H1 (cell line): ENCODE measurements around the gene KRT9. TPM values are rescaled to one million over a fixed set of nuclear protein-coding genes. Genes with fewer than 3 reads are reported as not detected.

ENCODE experiments used
- ASH2L ChIP-seq: fragments of 200-600, 300-600 bp; sonication (generic); IDR thresholded peaks from one replicate; pipeline ENCODE4 v1.7.1; 2017; ENCODE audit warnings: low read length
- BACH1 ChIP-seq: IDR thresholded peaks from 2 replicates; pipeline ENCODE4 v1.6.1; 2012; ENCODE audit warnings: low read length, improper control_type of control experiment
- BCL11A ChIP-seq, 2 experiments: IDR thresholded peaks; one replicate each; pipeline ENCODE4 v1.6.1; 2011; ENCODE audit warnings: low read depth in 2 of 2, low read length in 2 of 2, mild to moderate bottlenecking in 2 of 2
- GTF2F1 ChIP-seq: IDR thresholded peaks from 2 replicates; pipeline ENCODE4 v1.6.1; 2012; ENCODE audit warnings: low read depth, low read length, improper control_type of control experiment, borderline replicate concordance
- KDM1A ChIP-seq: fragments of 200-600, 300-600 bp; sonication (generic); IDR thresholded peaks from 2 replicates; pipeline ENCODE4 v1.7.1; 2016; ENCODE audit warnings: mild to moderate bottlenecking, low read length, borderline replicate concordance
- PHF8 ChIP-seq: fragments of 200-600 bp; sonication (generic); conservative IDR thresholded peaks from 2 replicates; pipeline ENCODE4 v1.7.1; 2012; ENCODE audit warnings: low read depth, mild to moderate bottlenecking, inconsistent platforms, low read length, moderate library complexity
- RAD21 ChIP-seq, 2 experiments: IDR thresholded peaks in 1 of 2; conservative IDR thresholded peaks in 1 of 2; 2 replicates each; pipeline ENCODE4 v1.6.1; 2011; ENCODE audit warnings: low read depth in 2 of 2, low read length in 2 of 2, improper control_type of control experiment in 1 of 2, inconsistent platforms in 1 of 2, mild to moderate bottlenecking in 1 of 2, moderate library complexity in 1 of 2
- SAP30 ChIP-seq: fragments of 300-600 bp; sonication (generic); IDR thresholded peaks from 2 replicates; pipeline ENCODE4 v1.7.1; 2012; ENCODE audit warnings: low read length, moderate library complexity, mild to moderate bottlenecking, inconsistent platforms; ENCODE audit not compliant: insufficient read depth, insufficient replicate concordance
- SP4 ChIP-seq: IDR thresholded peaks from 2 replicates; pipeline ENCODE4 v1.6.1; 2012; ENCODE audit warnings: low read length, inconsistent platforms
- polyA plus RNA-seq, 7 experiments: library from polyadenylated mRNA; depleted of rRNA in 3 of 7; stranded (reverse) in 5 of 7; unstranded in 2 of 7; fragments of >200 nt in 5 of 7; fragments of 200-250 nt in 2 of 7; gene quantifications; 1 replicate in 5 of 7; 2 replicates in 1 of 7; 4 replicates in 1 of 7; pipeline versions ENCODE4 v1.2.1 to v1.2.3, GENCODE V29; 2011 to 2013; ENCODE audit warnings: missing spikeins in 2 of 7, mixed read lengths in 2 of 7
- total RNA-seq: library from RNA; stranded (reverse); fragmentation: NEBNext Ultra II Directional; extraction: Animal tissue kit (Norgen Biotek cat#: 25700); gene quantifications from 2 replicates; pipeline ENCODE4 v1.2.1, GENCODE V29; 2021
- TF ChIP-seq, protein P1 (sequence below): fragments of 300-600 bp; sonication (generic); IDR thresholded peaks from 2 replicates; pipeline ENCODE4 v1.7.1; 2012; ENCODE audit warnings: low read length, moderate library complexity, mild to moderate bottlenecking, inconsistent platforms; ENCODE audit not compliant: insufficient replicate concordance
- TF ChIP-seq, protein P2 (sequence below): IDR thresholded peaks from 2 replicates; pipeline ENCODE4 v1.6.1; 2011; ENCODE audit warnings: low read depth, mild to moderate bottlenecking, low read length; ENCODE audit not compliant: insufficient read depth

The KRT9 gene
- total and polyA plus RNA-seq, 2 of the 8 experiments (the other 6 are each of a cell fraction or from before 2014, with no cell fraction given): not detected

- TF ChIP-seq, protein P1, sequence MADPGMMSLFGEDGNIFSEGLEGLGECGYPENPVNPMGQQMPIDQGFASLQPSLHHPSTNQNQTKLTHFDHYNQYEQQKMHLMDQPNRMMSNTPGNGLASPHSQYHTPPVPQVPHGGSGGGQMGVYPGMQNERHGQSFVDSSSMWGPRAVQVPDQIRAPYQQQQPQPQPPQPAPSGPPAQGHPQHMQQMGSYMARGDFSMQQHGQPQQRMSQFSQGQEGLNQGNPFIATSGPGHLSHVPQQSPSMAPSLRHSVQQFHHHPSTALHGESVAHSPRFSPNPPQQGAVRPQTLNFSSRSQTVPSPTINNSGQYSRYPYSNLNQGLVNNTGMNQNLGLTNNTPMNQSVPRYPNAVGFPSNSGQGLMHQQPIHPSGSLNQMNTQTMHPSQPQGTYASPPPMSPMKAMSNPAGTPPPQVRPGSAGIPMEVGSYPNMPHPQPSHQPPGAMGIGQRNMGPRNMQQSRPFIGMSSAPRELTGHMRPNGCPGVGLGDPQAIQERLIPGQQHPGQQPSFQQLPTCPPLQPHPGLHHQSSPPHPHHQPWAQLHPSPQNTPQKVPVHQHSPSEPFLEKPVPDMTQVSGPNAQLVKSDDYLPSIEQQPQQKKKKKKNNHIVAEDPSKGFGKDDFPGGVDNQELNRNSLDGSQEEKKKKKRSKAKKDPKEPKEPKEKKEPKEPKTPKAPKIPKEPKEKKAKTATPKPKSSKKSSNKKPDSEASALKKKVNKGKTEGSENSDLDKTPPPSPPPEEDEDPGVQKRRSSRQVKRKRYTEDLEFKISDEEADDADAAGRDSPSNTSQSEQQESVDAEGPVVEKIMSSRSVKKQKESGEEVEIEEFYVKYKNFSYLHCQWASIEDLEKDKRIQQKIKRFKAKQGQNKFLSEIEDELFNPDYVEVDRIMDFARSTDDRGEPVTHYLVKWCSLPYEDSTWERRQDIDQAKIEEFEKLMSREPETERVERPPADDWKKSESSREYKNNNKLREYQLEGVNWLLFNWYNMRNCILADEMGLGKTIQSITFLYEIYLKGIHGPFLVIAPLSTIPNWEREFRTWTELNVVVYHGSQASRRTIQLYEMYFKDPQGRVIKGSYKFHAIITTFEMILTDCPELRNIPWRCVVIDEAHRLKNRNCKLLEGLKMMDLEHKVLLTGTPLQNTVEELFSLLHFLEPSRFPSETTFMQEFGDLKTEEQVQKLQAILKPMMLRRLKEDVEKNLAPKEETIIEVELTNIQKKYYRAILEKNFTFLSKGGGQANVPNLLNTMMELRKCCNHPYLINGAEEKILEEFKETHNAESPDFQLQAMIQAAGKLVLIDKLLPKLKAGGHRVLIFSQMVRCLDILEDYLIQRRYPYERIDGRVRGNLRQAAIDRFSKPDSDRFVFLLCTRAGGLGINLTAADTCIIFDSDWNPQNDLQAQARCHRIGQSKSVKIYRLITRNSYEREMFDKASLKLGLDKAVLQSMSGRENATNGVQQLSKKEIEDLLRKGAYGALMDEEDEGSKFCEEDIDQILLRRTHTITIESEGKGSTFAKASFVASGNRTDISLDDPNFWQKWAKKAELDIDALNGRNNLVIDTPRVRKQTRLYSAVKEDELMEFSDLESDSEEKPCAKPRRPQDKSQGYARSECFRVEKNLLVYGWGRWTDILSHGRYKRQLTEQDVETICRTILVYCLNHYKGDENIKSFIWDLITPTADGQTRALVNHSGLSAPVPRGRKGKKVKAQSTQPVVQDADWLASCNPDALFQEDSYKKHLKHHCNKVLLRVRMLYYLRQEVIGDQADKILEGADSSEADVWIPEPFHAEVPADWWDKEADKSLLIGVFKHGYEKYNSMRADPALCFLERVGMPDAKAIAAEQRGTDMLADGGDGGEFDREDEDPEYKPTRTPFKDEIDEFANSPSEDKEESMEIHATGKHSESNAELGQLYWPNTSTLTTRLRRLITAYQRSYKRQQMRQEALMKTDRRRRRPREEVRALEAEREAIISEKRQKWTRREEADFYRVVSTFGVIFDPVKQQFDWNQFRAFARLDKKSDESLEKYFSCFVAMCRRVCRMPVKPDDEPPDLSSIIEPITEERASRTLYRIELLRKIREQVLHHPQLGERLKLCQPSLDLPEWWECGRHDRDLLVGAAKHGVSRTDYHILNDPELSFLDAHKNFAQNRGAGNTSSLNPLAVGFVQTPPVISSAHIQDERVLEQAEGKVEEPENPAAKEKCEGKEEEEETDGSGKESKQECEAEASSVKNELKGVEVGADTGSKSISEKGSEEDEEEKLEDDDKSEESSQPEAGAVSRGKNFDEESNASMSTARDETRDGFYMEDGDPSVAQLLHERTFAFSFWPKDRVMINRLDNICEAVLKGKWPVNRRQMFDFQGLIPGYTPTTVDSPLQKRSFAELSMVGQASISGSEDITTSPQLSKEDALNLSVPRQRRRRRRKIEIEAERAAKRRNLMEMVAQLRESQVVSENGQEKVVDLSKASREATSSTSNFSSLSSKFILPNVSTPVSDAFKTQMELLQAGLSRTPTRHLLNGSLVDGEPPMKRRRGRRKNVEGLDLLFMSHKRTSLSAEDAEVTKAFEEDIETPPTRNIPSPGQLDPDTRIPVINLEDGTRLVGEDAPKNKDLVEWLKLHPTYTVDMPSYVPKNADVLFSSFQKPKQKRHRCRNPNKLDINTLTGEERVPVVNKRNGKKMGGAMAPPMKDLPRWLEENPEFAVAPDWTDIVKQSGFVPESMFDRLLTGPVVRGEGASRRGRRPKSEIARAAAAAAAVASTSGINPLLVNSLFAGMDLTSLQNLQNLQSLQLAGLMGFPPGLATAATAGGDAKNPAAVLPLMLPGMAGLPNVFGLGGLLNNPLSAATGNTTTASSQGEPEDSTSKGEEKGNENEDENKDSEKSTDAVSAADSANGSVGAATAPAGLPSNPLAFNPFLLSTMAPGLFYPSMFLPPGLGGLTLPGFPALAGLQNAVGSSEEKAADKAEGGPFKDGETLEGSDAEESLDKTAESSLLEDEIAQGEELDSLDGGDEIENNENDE: no peak
- TF ChIP-seq RAD21 (IDR thresholded peaks at IDR 0.05 in 1 of 2, conservative IDR thresholded peaks at IDR 0.05 in 1 of 2; ENCODE audit: low read depth in 2 of 2, low read length in 2 of 2) (no peak), SP4 (no peak), ASH2L (no peak), PHF8 (no peak), GTF2F1 (no peak), SAP30 (no peak), KDM1A (no peak), BCL11A (IDR thresholded peaks at IDR 0.05; ENCODE audit: low read depth in 2 of 2, low read length in 2 of 2) (no peak), BACH1 (no peak)
- TF ChIP-seq, protein P2, sequence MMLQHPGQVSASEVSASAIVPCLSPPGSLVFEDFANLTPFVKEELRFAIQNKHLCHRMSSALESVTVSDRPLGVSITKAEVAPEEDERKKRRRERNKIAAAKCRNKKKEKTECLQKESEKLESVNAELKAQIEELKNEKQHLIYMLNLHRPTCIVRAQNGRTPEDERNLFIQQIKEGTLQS: no peak
Observed at GRCh38 chr17:41523225-41523593, 48.6 kb downstream of the KRT9 start (continued).
